LNCaP clone FGC (cell line): ENCODE results near the gene CENPP.

ENCODE experiments used
- DNase-seq: peaks from one replicate; pipeline ENCODE4 v3.0.0-alpha.2; 2011; ENCODE audit warnings: low read depth
- H3K4me3 ChIP-seq: 2 replicates; pipeline ENCODE4 v1.5.1; 2011; ENCODE audit warnings: mild to moderate bottlenecking, low read depth, low read length, control low read depth
- TF ChIP-seq, protein P1 (sequence below): IDR thresholded peaks from 2 replicates; pipeline ENCODE4 v1.5.1; 2012; ENCODE audit warnings: mild to moderate bottlenecking; ENCODE audit not compliant: control insufficient read depth, insufficient read depth; ENCODE audit errors: extremely low read depth

The CENPP gene

DNA sequence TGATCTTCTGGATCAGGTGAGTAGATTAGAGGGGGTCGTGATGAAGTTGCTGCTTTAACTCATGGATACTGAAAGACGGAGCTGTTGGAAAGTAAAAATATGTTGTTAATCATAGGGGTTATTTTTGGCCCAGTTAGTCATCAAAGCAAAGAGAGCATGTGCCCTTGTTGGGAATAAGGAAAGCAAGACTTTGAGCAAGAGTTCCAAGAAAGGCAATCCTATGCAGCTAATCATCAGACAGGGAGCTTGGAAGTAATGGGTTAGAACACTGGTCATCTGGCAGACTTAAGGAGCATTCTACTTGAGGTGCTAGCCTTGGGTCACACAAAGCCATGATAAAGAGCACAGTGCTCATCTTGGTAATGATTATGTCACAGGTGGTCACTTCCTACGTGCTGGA is 138.2 kb downstream of the CENPP start:
- no peak for DNase-seq
- no peak overlapping the region for H3K4me3 ChIP-seq
- TF ChIP-seq, protein P1, sequence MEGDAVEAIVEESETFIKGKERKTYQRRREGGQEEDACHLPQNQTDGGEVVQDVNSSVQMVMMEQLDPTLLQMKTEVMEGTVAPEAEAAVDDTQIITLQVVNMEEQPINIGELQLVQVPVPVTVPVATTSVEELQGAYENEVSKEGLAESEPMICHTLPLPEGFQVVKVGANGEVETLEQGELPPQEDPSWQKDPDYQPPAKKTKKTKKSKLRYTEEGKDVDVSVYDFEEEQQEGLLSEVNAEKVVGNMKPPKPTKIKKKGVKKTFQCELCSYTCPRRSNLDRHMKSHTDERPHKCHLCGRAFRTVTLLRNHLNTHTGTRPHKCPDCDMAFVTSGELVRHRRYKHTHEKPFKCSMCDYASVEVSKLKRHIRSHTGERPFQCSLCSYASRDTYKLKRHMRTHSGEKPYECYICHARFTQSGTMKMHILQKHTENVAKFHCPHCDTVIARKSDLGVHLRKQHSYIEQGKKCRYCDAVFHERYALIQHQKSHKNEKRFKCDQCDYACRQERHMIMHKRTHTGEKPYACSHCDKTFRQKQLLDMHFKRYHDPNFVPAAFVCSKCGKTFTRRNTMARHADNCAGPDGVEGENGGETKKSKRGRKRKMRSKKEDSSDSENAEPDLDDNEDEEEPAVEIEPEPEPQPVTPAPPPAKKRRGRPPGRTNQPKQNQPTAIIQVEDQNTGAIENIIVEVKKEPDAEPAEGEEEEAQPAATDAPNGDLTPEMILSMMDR: no peak

DNA sequence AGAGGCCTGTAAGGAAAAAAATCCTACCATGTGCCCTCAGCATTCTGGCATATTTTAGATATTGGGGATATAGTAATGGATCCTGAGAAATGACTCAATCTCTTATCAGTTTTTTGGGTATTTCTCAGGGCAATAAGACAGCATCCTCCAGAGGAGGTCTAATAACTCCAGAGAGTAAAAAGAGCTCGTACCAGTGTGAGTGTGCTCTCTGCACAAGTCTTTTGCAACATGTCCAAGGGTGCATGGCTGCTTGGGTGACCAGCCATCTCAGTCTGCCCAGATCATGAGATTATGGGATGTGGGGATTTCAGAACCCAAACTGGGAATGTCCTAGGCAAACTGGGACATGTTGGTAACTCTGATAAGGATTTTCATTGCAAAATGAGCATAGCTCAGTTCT is 141.3 kb downstream of the CENPP start:
- no peak overlapping the region for H3K4me3 ChIP-seq
- no peak for DNase-seq
- TF ChIP-seq, protein P1: no peak

- TF ChIP-seq, protein P1: no peak
- no peak for DNase-seq
- no peak overlapping the region for H3K4me3 ChIP-seq
Measured at GRCh38 chr9:92467511-92467910, 141.8 kb downstream of the CENPP start.

GRCh38 chr9:92468206-92468605 is 142.5 kb downstream of the CENPP start:
- no peak overlapping the region for H3K4me3 ChIP-seq
- TF ChIP-seq, protein P1: no peak
- DNase-seq: no peak

- H3K4me3 ChIP-seq: no peak overlapping the region
- TF ChIP-seq, protein P1: no peak
- no peak for DNase-seq
Measured at GRCh38 chr9:92474587-92474986, 148.8 kb downstream of the CENPP start.

DNA sequence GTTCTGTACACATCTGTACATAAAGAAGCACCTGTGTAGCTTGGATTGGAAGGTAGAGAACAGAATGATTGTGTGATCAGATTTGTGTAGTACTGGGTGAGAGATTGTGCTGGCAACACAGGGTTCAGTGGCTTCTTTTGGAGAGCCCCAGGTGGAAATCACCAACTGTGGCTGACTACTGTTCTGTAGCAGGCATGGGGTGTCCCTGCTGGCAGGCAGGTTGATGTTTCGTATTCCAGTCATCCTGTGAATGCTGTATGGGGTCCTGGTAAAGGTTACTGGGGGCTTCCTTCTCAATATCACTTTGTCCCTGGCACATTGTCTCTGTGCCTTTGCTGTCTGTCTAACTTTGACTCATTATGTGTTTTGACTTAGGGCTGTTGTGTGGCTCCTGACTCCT is 151.2 kb downstream of the CENPP start:
- no peak overlapping the region for H3K4me3 ChIP-seq
- no peak for DNase-seq
- TF ChIP-seq, protein P1: no peak

- DNase-seq: no peak
- no peak overlapping the region for H3K4me3 ChIP-seq
- TF ChIP-seq, protein P1: no peak
Measured at GRCh38 chr9:92478783-92479182, 153.0 kb downstream of the CENPP start.
